ENCODE measurements around the gene GATA6. TPM values are rescaled to one million over a fixed set of nuclear protein-coding genes. Genes with fewer than 3 reads are reported as not detected.

Gene GATA6
- total RNA-seq, 1 experiment from 2014 or later = 3.3 TPM

DNA sequence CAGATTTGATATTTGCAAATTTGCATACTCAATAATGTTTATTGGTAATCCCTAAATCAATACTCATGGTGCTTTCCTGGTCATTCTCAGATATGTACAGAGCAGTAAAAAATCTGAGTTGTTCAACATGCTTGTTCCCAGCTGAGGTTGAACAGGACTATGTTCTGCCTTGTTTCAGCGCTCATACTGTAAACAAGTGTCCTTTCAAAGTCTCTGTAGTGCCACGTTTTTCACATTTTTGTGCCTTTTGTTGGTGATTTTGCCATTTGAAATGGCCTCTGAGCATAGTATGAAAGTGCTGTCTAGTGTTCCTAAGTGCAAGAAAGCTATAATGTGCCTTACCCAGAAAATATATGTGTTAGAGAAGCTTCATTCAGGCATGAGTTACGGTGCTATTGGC lies 16.0 kb upstream of the GATA6 start:
- no peaks in the 10 kb centered on the region for H4K20me1 ChIP-seq (ENCODE audit: insufficient read depth)
- H3K9me2 ChIP-seq (ENCODE audit: insufficient read depth) = no peaks in the 10 kb centered on the region
- ChIA-PET CTCF (no interaction called here), RAD21 (ENCODE audit: low non-redundant PET in 1 of 2, low total read pairs in 2 of 2, uncharacterized antibody in 2 of 2, unreplicated experiment in 2 of 2) (no interaction called here), POLR2A (no interaction called here)
- no peak overlapping the region for H3K27ac ChIP-seq (ENCODE audit: low read depth, low read length)
- TF ChIP-seq, protein P1, sequence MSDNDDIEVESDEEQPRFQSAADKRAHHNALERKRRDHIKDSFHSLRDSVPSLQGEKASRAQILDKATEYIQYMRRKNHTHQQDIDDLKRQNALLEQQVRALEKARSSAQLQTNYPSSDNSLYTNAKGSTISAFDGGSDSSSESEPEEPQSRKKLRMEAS (IDR thresholded peaks at IDR 0.05) = no peak
- no peak for TF ChIP-seq POLR2A (IDR thresholded peaks at IDR 0.05; ENCODE audit: borderline replicate concordance, extremely low read depth, insufficient read depth, insufficient read length)
- H3K4me1 ChIP-seq (ENCODE audit: control insufficient read depth in 1 of 2, insufficient read depth in 2 of 2, low read length in 2 of 2) = no peaks in the 10 kb centered on the region
- H3K36me3 ChIP-seq (ENCODE audit: control insufficient read depth in 1 of 2, insufficient read depth in 2 of 2, low read length in 2 of 2) = no peaks in the 10 kb centered on the region
- ATAC-seq (no peak), DNase-seq (ENCODE audit: low read depth, low spot score) (no peak)
- intact Hi-C loops (cut with micrococcal nuclease) = no loop called here
- no peak overlapping the region for H3K4me3 ChIP-seq (replicated peaks in 1 of 2; ENCODE audit: low read depth in 1 of 2, low read length in 2 of 2)
- H3K4me2 ChIP-seq (ENCODE audit: low read length) = no peak overlapping the region
- H3K9me3 ChIP-seq (ENCODE audit: control insufficient read depth in 1 of 2, insufficient read depth in 1 of 2, low read depth in 1 of 2, low read length in 2 of 2) = no peaks in the 10 kb centered on the region
- H2AFZ ChIP-seq (ENCODE audit: low read depth, low read length, poor library complexity, severe bottlenecking) = no peak overlapping the region
- H3K79me2 ChIP-seq (ENCODE audit: insufficient read depth, low read length) = no peaks in the 10 kb centered on the region
- no TSS peak for BruUV-seq (replicated peaks)
- 0 out of 2 replicates have a peak, but pooled peaks cover 4% of the 10 kb centered on the region for H3K27me3 ChIP-seq (ENCODE audit: insufficient read depth, low read length)
- H3K9ac ChIP-seq (ENCODE audit: low read length) = no peak overlapping the region

DNA sequence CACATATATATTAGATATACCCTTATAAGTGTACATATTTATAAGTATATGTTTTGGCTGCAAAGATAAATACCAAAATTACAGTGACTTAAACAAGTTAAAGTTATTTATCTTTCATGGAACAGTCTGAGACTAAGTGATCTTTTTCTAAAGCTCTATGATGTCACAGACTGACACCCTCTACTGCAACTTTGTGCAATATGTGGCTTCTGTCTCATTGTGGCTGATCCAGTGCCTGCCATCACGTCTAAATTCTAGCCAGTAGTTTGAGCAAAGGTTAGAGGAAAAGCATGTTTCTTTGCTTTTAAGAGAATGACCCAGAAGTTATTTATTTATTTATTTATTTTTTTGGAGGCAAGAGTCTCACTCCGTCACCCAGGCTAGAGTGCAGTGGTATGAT lies 13.8 kb upstream of the GATA6 start:
- H3K9ac ChIP-seq (ENCODE audit: low read length) = no peak overlapping the region
- intact Hi-C loops (cut with micrococcal nuclease) = loop anchor here (5.0 kb wide), 1 partner anchor 48 kb away; no protein-coding TSS in a partner anchor
- no peaks in the 10 kb centered on the region for H3K36me3 ChIP-seq (ENCODE audit: control insufficient read depth in 1 of 2, insufficient read depth in 2 of 2, low read length in 2 of 2)
- H4K20me1 ChIP-seq (ENCODE audit: insufficient read depth) = no peaks in the 10 kb centered on the region
- no peak overlapping the region for H3K27ac ChIP-seq (ENCODE audit: low read depth, low read length)
- no TSS peak for BruUV-seq (replicated peaks)
- H3K9me2 ChIP-seq (ENCODE audit: insufficient read depth) = no peaks in the 10 kb centered on the region
- RAD21 ChIA-PET (ENCODE audit: low non-redundant PET in 1 of 2, low total read pairs in 2 of 2, uncharacterized antibody in 2 of 2, unreplicated experiment in 2 of 2) = no interaction called here
- H3K9me3 ChIP-seq (ENCODE audit: control insufficient read depth in 1 of 2, insufficient read depth in 1 of 2, low read depth in 1 of 2, low read length in 2 of 2) = no peaks in the 10 kb centered on the region
- H3K4me2 ChIP-seq (ENCODE audit: low read length) = no peak overlapping the region
- no peaks in the 10 kb centered on the region for H3K79me2 ChIP-seq (ENCODE audit: insufficient read depth, low read length)
- TF ChIP-seq CBX3 (IDR thresholded peaks at IDR 0.05; ENCODE audit: low read depth) (no peak), CEBPB (IDR thresholded peaks at IDR 0.05; ENCODE audit: low read depth) (no peak)
- TF ChIP-seq, protein P2, sequence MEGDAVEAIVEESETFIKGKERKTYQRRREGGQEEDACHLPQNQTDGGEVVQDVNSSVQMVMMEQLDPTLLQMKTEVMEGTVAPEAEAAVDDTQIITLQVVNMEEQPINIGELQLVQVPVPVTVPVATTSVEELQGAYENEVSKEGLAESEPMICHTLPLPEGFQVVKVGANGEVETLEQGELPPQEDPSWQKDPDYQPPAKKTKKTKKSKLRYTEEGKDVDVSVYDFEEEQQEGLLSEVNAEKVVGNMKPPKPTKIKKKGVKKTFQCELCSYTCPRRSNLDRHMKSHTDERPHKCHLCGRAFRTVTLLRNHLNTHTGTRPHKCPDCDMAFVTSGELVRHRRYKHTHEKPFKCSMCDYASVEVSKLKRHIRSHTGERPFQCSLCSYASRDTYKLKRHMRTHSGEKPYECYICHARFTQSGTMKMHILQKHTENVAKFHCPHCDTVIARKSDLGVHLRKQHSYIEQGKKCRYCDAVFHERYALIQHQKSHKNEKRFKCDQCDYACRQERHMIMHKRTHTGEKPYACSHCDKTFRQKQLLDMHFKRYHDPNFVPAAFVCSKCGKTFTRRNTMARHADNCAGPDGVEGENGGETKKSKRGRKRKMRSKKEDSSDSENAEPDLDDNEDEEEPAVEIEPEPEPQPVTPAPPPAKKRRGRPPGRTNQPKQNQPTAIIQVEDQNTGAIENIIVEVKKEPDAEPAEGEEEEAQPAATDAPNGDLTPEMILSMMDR (IDR thresholded peaks at IDR 0.05 in 2 of 3, conservative IDR thresholded peaks at IDR 0.05 in 1 of 3; ENCODE audit: borderline replicate concordance in 1 of 3, insufficient read depth in 1 of 3, low read depth in 2 of 3, low read length in 2 of 3) = no peak
- no peaks in the 10 kb centered on the region for H3K4me1 ChIP-seq (ENCODE audit: control insufficient read depth in 1 of 2, insufficient read depth in 2 of 2, low read length in 2 of 2)
- no peak overlapping the region for H3K4me3 ChIP-seq (replicated peaks in 1 of 2; ENCODE audit: low read depth in 1 of 2, low read length in 2 of 2)
- DNase-seq (ENCODE audit: low read depth, low spot score) (no peak), ATAC-seq (no peak)
- H2AFZ ChIP-seq (ENCODE audit: low read depth, low read length, poor library complexity, severe bottlenecking) = no peak overlapping the region
- 0 out of 2 replicates have a peak, but pooled peaks cover 4% of the 10 kb centered on the region for H3K27me3 ChIP-seq (ENCODE audit: insufficient read depth, low read length)
- CTCF ChIA-PET = no interaction called here
- POLR2A ChIA-PET = no interaction called here

All from HCT116 (cell line).